ENCODE measurements around the gene ANHX. TPM values are rescaled to one million over a fixed set of nuclear protein-coding genes. Genes with fewer than 3 reads are reported as not detected.

The ANHX gene
- total and polyA plus RNA-seq, 2 of the 13 experiments (the other 11 are each of a cell fraction or from before 2014, with no cell fraction given) = not detected

DNA sequence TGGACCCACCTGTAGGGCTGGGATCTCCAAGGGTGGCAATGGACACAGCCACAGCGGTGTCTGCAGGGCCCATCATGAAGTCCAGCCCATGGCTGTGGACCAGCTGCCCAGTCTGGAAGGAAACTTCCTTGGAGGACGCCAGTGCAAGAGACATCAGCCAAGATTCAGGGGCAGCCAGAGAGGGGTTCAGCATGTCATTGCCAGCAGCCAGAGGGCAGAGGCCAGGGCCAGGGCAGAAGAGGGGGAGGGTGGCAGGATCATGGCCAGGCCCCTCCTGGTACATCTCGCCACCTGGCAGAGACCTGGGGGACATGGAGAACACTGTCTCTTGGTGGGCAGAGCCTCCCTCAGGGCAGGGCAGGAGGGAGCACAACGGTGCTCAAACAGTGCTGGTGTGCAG is 10.2 kb downstream of the ANHX start:
- no peaks in the 10 kb centered on the region for H3K27me3 ChIP-seq (ENCODE audit: control insufficient read depth in 1 of 2, insufficient read depth in 2 of 2, low read length in 2 of 2)
- DNase-seq (ENCODE audit: low spot score) (no peak), ATAC-seq (no peak), FAIRE-seq (no peak)
- no TSS peak for BruUV-seq (replicated peaks)
- POLR2A ChIA-PET = no interaction called here
- H3K27ac ChIP-seq (ENCODE audit: extremely low read length, insufficient read depth, low read length) = no peak overlapping the region
- no peak overlapping the region for H3K9ac ChIP-seq (ENCODE audit: insufficient read depth, low read depth, low read length)
- peaks cover 90% of the 10 kb centered on the region for H3K9me3 ChIP-seq (ENCODE audit: low read length)
- no peak overlapping the region for H2AFZ ChIP-seq (ENCODE audit: low read length)
- no peak overlapping the region for H3K4me2 ChIP-seq (ENCODE audit: low read depth, low read length)
- H3K79me2 ChIP-seq (ENCODE audit: insufficient read depth, low read length) = no peaks in the 10 kb centered on the region
- H3K4me1 ChIP-seq (ENCODE audit: insufficient read depth, low read length) = no peaks in the 10 kb centered on the region
- intact Hi-C loops (cut with micrococcal nuclease; ENCODE audit: unreplicated experiment) = no loop called here
- H4K20me1 ChIP-seq (ENCODE audit: insufficient read depth, low read length) = no peaks in the 10 kb centered on the region
- WGBS (ENCODE audit: low lambda C conversion rate) = 0% methylated on average over 2 of the region's 4 CpGs
- H3K4me3 ChIP-seq (replicated peaks in 1 of 3; ENCODE audit: insufficient read depth in 1 of 3, low read depth in 2 of 3, low read length in 3 of 3) = no peak overlapping the region
- H3K36me3 ChIP-seq (replicated peaks in 1 of 2; ENCODE audit: control insufficient read depth in 1 of 2, insufficient read depth in 2 of 2, low read length in 2 of 2) = no peaks in the 10 kb centered on the region
- in situ Hi-C loops (cut with HindIII; ENCODE audit: extremely low pct_ligation_motif_present, low pct_unique_long_range_greater_than_20kb) = no loop called here
- TF ChIP-seq GLI4 (CRISPR knock-in tag; IDR thresholded peaks at IDR 0.05; ENCODE audit: borderline replicate concordance) = no peak
- TF ChIP-seq PAX8 (CRISPR knock-in tag; IDR thresholded peaks at IDR 0.05; ENCODE audit: borderline replicate concordance) = no peak
- TF ChIP-seq STAT6 (CRISPR knock-in tag; IDR thresholded peaks at IDR 0.05; ENCODE audit: borderline replicate concordance) = no peak
- TF ChIP-seq ATF1 (CRISPR knock-in tag; IDR thresholded peaks at IDR 0.05) = no peak
- TF ChIP-seq ERF (CRISPR knock-in tag; IDR thresholded peaks at IDR 0.05) = no peak
- no peak for TF ChIP-seq NFYC (CRISPR knock-in tag; IDR thresholded peaks at IDR 0.05)
- no peak for TF ChIP-seq POLR2A (IDR thresholded peaks at IDR 0.05; ENCODE audit: insufficient read depth in 1 of 2, low read depth in 2 of 2, low read length in 2 of 2)
- TF ChIP-seq RARG (CRISPR knock-in tag; IDR thresholded peaks at IDR 0.05; ENCODE audit: low read depth) = no peak
- TF ChIP-seq HNF4A (CRISPR knock-in tag; IDR thresholded peaks at IDR 0.05) = no peak
- no peak for TF ChIP-seq ZNF614 (CRISPR knock-in tag; IDR thresholded peaks at IDR 0.05; ENCODE audit: borderline replicate concordance)
- TF ChIP-seq U2AF1 (optimal IDR thresholded peaks at IDR 0.05; ENCODE audit: low read depth, low read length) = no peak
- no peak for TF ChIP-seq ZZZ3 (CRISPR knock-in tag; IDR thresholded peaks at IDR 0.05; ENCODE audit: borderline replicate concordance)
- CTCF ChIA-PET (ENCODE audit: low intra/inter-chr PET ratio, low total read pairs) = no interaction called here
